Dendritic cell treated with granulocyte-macrophage colony-stimulating factor and Interleukin-4, amounts not matched to agents 40 ng/mL and 50 ng/mL, for 4 days (primary cell): ENCODE measurements around the gene INTS7.

Experiments
- H3K27ac Mint-ChIP-seq: one replicate; pipeline ENCODE4 v1.8.0; 2022; ENCODE audit warnings: mild to moderate bottlenecking, mixed read lengths
- H3K27me3 Mint-ChIP-seq: one replicate; pipeline ENCODE4 v1.8.0; 2022; ENCODE audit warnings: mild to moderate bottlenecking, mixed read lengths
- H3K36me3 Mint-ChIP-seq: one replicate; pipeline ENCODE4 v1.8.0; 2022; ENCODE audit warnings: low read depth, mixed read lengths
- H3K4me1 Mint-ChIP-seq: one replicate; pipeline ENCODE4 v1.8.0; 2022; ENCODE audit warnings: low read depth, mixed read lengths
- H3K4me3 Mint-ChIP-seq: one replicate; pipeline ENCODE4 v1.8.0; 2022; ENCODE audit warnings: mild to moderate bottlenecking, moderate library complexity, mixed read lengths
- H3K9me3 Mint-ChIP-seq: one replicate; pipeline ENCODE4 v1.8.0; 2022; ENCODE audit warnings: mixed read lengths
- intact Hi-C: fragments of 100-400 bp; cut with micrococcal nuclease; formaldehyde crosslinking; loops from one replicate; pipeline ENCODE4 v1.15.0; 2022

Gene INTS7

DNA sequence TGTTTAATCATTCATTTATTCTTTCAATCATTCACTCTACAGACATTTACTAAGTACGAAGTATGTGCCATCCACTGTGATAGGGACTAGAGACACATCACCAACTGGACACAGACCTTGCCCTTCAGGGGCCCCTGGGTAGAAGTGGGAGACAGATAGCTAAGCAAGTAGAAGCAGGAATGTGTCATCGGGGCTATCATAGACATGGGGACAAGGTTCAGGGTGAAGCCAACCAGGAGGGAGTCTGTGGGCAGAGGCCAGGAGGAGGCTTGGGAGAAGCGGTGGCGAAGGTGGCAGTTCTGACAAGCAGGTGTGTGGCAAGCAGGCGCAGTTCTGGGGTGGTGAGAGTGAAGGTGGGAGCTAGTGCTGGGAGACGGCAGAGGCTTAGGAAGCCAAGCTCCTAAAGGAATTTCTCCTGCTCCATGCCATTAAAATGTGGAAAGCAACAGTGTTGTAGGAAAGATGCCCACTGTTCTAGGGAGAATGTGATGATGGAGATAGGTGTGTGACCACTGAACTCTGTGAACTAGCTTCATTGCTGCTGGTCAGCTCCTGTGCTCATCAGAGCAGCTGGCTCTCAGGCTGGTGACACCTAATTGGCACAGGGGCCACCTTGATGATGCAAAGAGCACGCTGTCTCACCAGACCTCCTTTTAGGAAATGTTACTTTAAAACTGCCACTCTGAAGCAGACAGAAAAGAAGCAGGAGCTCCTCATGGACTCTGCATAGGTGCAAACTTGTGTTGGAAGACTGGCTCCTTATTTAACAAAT lies 125.1 kb downstream of the INTS7 start:
- Mint-ChIP-seq H3K4me3 (no peak overlapping the region), H3K36me3 (no peaks in the 10 kb centered on the region), H3K9me3 (no peaks in the 10 kb centered on the region), H3K4me1 (peaks cover 63% of the 10 kb centered on the region), H3K27me3 (no peaks in the 10 kb centered on the region), H3K27ac (peak overlapping the region; percentile 65)
- intact Hi-C loops = no loop called here

DNA sequence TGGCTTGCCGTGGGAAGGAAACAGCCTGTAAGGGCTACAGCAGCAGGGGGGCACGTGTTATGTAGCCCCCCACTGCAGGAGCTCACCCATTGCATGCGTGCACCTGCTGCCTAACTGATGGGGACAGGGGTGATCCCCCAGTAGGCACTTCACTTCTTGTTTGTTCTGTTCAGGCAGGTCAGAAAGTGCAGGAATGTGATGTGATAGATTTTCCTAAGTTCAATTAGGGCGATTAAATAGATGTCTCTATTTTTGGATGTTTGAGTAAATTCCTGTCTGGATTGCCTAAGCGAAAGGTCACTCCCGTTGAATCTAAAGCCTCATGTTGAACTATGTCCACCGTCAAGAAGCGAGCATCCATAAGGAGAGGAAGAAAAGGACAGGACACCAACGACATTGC lies 126.0 kb downstream of the INTS7 start:
- H3K36me3 Mint-ChIP-seq = no peaks in the 10 kb centered on the region
- no peaks in the 10 kb centered on the region for H3K9me3 Mint-ChIP-seq
- intact Hi-C loops = no loop called here
- peaks cover 64% of the 10 kb centered on the region for H3K4me1 Mint-ChIP-seq
- H3K27ac Mint-ChIP-seq = peak overlapping the region; percentile 73
- no peaks in the 10 kb centered on the region for H3K27me3 Mint-ChIP-seq
- no peak overlapping the region for H3K4me3 Mint-ChIP-seq

- Mint-ChIP-seq H3K4me3 (no peak overlapping the region), H3K27me3 (no peaks in the 10 kb centered on the region), H3K36me3 (no peaks in the 10 kb centered on the region), H3K9me3 (no peaks in the 10 kb centered on the region), H3K27ac (peak overlapping the region; percentile 73), H3K4me1 (peaks cover 68% of the 10 kb centered on the region)
- intact Hi-C loops = no loop called here
These were observed 126.4 kb downstream of the INTS7 start for GRCh38 chr1:211908951-211909350.

- peaks cover 69% of the 10 kb centered on the region for H3K4me1 Mint-ChIP-seq
- intact Hi-C loops = no loop called here
- H3K9me3 Mint-ChIP-seq = no peaks in the 10 kb centered on the region
- no peaks in the 10 kb centered on the region for H3K27me3 Mint-ChIP-seq
- no peaks in the 10 kb centered on the region for H3K36me3 Mint-ChIP-seq
- H3K4me3 Mint-ChIP-seq = no peak overlapping the region
- H3K27ac Mint-ChIP-seq = peak overlapping the region; percentile 73
These were observed 126.9 kb downstream of the INTS7 start for GRCh38 chr1:211908453-211908852.

DNA sequence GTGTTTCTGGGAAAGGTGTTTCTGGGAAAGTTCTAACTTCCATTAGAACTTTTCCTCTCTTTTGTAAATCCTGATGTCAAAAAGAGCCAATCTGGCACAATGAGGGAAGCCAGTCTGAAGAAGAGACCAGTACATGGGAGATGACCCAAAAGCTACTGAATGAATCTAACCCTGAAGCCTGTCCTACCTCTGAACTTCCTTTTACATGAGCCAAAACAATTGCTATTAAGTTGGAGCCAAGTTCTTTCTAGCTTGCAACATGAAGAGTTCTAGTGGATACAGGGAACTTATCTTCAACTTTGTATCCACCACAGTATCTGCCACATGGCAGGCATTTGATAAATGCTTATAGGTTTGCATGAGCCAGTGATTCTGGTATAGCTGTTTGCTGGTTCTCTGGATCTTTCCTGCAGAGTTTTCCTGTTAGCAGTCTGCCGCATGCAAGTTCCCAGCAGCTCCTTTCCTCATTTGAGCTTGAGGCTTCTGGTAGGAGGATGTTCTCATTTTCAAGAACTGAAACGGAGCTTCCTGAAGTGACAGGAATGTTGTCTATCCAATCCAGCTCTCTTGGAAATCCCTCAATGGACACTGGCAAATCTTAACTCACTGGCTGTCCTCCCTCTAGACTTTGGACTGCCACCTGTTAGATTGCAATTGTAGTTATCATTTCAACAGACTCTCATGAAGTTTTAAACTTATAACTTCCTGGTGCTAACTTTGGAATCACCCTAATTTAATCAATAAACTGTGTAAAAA lies 131.7 kb downstream of the INTS7 start:
- Mint-ChIP-seq H3K27ac (no peak overlapping the region), H3K4me3 (no peak overlapping the region), H3K36me3 (no peaks in the 10 kb centered on the region)

GRCh38 chr1:211902624-211903291 lies 132.6 kb downstream of the INTS7 start:
- Mint-ChIP-seq H3K9me3 (no peaks in the 10 kb centered on the region), H3K4me3 (no peak overlapping the region), H3K4me1 (peaks cover 29% of the 10 kb centered on the region), H3K27ac (no peak overlapping the region), H3K36me3 (no peaks in the 10 kb centered on the region), H3K27me3 (no peaks in the 10 kb centered on the region)
- intact Hi-C loops = no loop called here

More for the DNA sequence above, 131.7 kb downstream of the INTS7 start:
- Mint-ChIP-seq H3K27me3 (no peaks in the 10 kb centered on the region), H3K4me1 (peaks cover 35% of the 10 kb centered on the region), H3K9me3 (no peaks in the 10 kb centered on the region)
- intact Hi-C loops = no loop called here

GRCh38 chr1:211901945-211902344 lies 133.4 kb downstream of the INTS7 start:
- no peak overlapping the region for H3K4me3 Mint-ChIP-seq
- H3K27ac Mint-ChIP-seq = no peak overlapping the region
- no peaks in the 10 kb centered on the region for H3K27me3 Mint-ChIP-seq
- H3K9me3 Mint-ChIP-seq = no peaks in the 10 kb centered on the region
- H3K4me1 Mint-ChIP-seq = peaks cover 29% of the 10 kb centered on the region
- no peaks in the 10 kb centered on the region for H3K36me3 Mint-ChIP-seq
- intact Hi-C loops = no loop called here

DNA sequence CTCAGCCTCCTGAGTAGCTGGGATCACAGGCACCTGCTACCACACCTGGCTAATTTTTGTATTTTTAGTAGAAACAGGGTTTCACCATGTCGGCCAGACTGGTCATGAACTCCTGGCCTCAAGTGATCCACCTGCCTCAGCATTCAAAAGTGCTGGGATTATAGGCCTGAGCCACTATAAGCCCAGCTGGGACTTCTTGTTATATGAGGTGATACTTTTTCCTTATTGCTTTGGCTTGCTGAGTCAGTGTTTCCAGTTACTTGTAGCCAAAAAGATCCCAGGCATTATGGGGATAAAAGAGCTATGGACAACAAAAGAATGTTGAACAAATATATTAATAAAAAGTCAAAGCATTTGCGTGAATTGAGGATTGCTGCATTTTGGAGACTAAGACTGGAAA lies 134.9 kb downstream of the INTS7 start:
- Mint-ChIP-seq H3K36me3 (no peaks in the 10 kb centered on the region), H3K4me3 (no peak overlapping the region), H3K9me3 (no peaks in the 10 kb centered on the region), H3K4me1 (peaks cover 36% of the 10 kb centered on the region), H3K27ac (no peak overlapping the region), H3K27me3 (no peaks in the 10 kb centered on the region)
- intact Hi-C loops = no loop called here

GRCh38 chr1:211896958-211897357 lies 138.4 kb downstream of the INTS7 start:
- H3K4me3 Mint-ChIP-seq = no peak overlapping the region
- H3K4me1 Mint-ChIP-seq = peaks cover 30% of the 10 kb centered on the region
- no peaks in the 10 kb centered on the region for H3K27me3 Mint-ChIP-seq
- intact Hi-C loops = loop anchor here (5.0 kb wide), 1 partner anchor 35 kb away; no protein-coding TSS in a partner anchor
- H3K27ac Mint-ChIP-seq = no peak overlapping the region
- H3K36me3 Mint-ChIP-seq = no peaks in the 10 kb centered on the region
- no peaks in the 10 kb centered on the region for H3K9me3 Mint-ChIP-seq

DNA sequence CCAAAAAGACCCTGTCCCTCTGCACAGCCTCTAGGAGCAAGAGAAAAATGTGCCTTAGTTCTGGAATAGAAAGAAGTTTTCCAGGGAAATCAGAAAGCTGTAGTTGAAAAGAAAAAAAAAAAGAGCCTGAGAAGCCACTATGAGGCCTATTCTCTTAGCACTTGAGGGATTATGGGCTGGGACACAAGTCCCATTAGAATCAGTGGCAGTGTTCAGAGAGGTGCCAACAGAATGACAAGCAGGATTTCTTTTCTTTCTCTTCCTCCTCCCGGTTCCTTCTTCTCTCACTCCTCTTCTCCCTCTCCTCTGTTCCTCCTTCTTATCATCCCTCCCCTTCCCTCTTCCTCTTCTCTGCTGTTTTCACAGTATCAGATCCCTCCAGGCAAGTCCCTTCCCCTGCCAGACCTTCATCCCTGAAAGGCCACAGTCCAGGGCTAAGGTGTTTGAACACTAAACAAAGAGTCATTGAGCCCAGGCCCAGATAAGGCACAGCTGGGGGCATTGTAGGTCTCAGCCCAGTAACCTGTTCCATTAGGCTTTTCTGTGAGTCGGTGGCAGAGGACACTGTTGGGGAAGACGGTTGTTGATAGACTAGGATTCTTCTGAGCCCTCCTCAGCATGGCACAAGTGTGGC lies 140.1 kb downstream of the INTS7 start:
- Mint-ChIP-seq H3K36me3 (no peaks in the 10 kb centered on the region), H3K4me3 (no peak overlapping the region), H3K9me3 (no peaks in the 10 kb centered on the region), H3K4me1 (peaks cover 36% of the 10 kb centered on the region), H3K27me3 (no peaks in the 10 kb centered on the region), H3K27ac (peak overlapping the region; percentile 51)
- intact Hi-C loops = loop anchor here (5.0 kb wide), 1 partner anchor 37 kb away; no protein-coding TSS in a partner anchor

DNA sequence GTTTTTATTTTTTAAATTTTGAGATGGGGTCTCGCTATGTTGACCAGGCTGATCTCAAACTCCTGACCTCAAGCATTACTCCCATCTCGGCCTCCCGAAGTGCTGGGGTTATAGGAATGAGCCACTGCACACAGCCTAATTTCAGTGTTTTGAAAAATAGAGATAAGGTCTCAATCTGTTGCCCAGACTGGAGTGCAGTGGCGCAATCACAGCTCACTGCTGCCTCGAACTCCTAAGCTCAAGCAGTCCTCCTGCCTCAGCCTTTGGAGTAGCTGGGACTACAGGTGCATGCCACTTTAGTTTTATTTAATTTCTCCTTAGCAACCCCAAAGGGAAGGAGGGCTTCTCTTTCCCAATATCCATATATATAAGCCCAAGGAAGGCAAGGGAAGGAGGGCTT lies 141.0 kb downstream of the INTS7 start:
- Mint-ChIP-seq H3K27me3 (peaks cover 2% of the 10 kb centered on the region), H3K4me3 (no peak overlapping the region)
- intact Hi-C loops = no loop called here

DNA sequence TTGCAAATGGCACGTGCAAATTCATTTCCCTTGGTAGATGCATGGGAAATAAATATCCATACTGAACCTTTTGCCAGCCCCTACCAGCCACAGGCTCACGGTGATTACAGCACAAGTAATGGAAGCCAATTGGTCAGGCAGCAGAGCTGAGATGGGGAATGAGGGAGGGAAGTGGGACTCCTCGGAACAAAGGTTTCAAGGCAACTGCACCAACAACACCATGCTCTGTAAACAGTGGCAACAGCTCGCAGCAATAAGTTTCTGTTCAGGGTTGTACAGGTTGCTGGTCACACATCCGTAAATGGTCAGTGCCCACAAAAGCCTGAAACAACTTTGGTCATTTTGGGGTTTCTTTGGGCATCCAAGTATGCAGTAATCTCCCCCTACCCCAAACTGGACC lies 142.1 kb downstream of the INTS7 start:
- no peaks in the 10 kb centered on the region for H3K36me3 Mint-ChIP-seq
- peaks cover 5% of the 10 kb centered on the region for H3K27me3 Mint-ChIP-seq
- peaks cover 37% of the 10 kb centered on the region for H3K4me1 Mint-ChIP-seq
- no peaks in the 10 kb centered on the region for H3K9me3 Mint-ChIP-seq
- no peak overlapping the region for H3K4me3 Mint-ChIP-seq
- H3K27ac Mint-ChIP-seq = no peak overlapping the region
- intact Hi-C loops = no loop called here

More for the DNA sequence above, 141.0 kb downstream of the INTS7 start:
- H3K36me3 Mint-ChIP-seq = no peaks in the 10 kb centered on the region
- H3K9me3 Mint-ChIP-seq = no peaks in the 10 kb centered on the region
- peaks cover 36% of the 10 kb centered on the region for H3K4me1 Mint-ChIP-seq
- no peak overlapping the region for H3K27ac Mint-ChIP-seq

GRCh38 chr1:211892577-211892976 lies 142.8 kb downstream of the INTS7 start:
- peaks cover 5% of the 10 kb centered on the region for H3K27me3 Mint-ChIP-seq
- no peak overlapping the region for H3K27ac Mint-ChIP-seq
- peaks cover 43% of the 10 kb centered on the region for H3K4me1 Mint-ChIP-seq
- no peaks in the 10 kb centered on the region for H3K9me3 Mint-ChIP-seq
- intact Hi-C loops = no loop called here
- H3K36me3 Mint-ChIP-seq = no peaks in the 10 kb centered on the region
- no peak overlapping the region for H3K4me3 Mint-ChIP-seq

GRCh38 chr1:211891708-211892107 lies 143.6 kb downstream of the INTS7 start:
- H3K9me3 Mint-ChIP-seq = no peaks in the 10 kb centered on the region
- intact Hi-C loops = no loop called here
- H3K4me3 Mint-ChIP-seq = no peak overlapping the region
- peaks cover 37% of the 10 kb centered on the region for H3K4me1 Mint-ChIP-seq
- no peak overlapping the region for H3K27ac Mint-ChIP-seq
- no peaks in the 10 kb centered on the region for H3K36me3 Mint-ChIP-seq
- H3K27me3 Mint-ChIP-seq = peaks cover 8% of the 10 kb centered on the region
